ENCODE data around the gene MGAT5. TPM values are rescaled to one million over a fixed set of nuclear protein-coding genes. Genes with fewer than 3 reads are reported as not detected.

The MGAT5 gene
- total and polyA plus RNA-seq, 4 experiments from 2014 or later: 4.4 to 81.3 (median 48.0) TPM

DNA sequence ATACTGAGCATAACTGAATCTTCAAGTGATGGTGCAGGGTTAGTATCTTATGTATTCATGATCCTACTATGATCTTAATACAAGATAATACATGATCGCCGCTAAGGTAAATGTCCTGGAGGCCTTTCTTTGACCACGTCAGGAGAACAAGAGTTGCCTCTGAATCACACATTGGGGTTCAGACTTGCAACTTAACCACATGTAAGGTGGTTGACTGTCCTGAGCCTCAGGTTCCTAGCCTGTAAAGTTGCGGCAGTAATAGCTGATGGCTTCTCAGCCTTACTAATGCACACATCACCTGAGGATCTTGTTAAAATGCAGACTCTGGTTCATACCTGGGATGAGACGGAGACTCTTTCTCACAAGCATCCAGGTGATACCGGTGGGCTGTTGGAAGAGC is 112.5 kb downstream of the MGAT5 start:
- peaks cover 31% of the 10 kb centered on the region for H3K4me1 ChIP-seq (ENCODE audit: insufficient read depth, low read length)
- DNase-seq: no peak
- H3K4me3 ChIP-seq (ENCODE audit: low read length in 2 of 2): no peak overlapping the region
- peak overlapping the region in 2 of 7 donors; percentile 43 to 91 for H3K27ac Mint-ChIP-seq
- H3K4me3 Mint-ChIP-seq: no peak overlapping the region
- H3K27me3 Mint-ChIP-seq: no peaks in the 10 kb centered on the region
- H3K36me3 Mint-ChIP-seq: peaks cover 61 to 71% of the 10 kb centered on the region in 2 donors
- H3K4me1 Mint-ChIP-seq: peaks cover 35 to 49% (median 43%) of the 10 kb centered on the region in 4 donors
- H3K9me3 Mint-ChIP-seq: no peaks in the 10 kb centered on the region
- CTCF ChIA-PET (ENCODE audit: partially characterized antibody): interaction anchor here (1.5 to 2.3 kb wide), 2 partner anchors 46 to 248 kb away, joined by 4 to 6 read pairs; no protein-coding TSS in a partner anchor
- H3K36me3 ChIP-seq (ENCODE audit: insufficient read depth, low read length): peaks cover 24% of the 10 kb centered on the region
- intact Hi-C loops (cut with micrococcal nuclease): loop anchor here (5.0 kb wide), 1 partner anchor 479 kb away; no protein-coding TSS in a partner anchor
- POLR2A ChIA-PET (ENCODE audit: partially characterized antibody): no interaction called here
- no peaks in the 10 kb centered on the region for H3K27me3 ChIP-seq (ENCODE audit: insufficient read depth, low read length)
- H3K9me3 ChIP-seq (ENCODE audit: control insufficient read depth in 1 of 2, low read length in 2 of 2): no peaks in the 10 kb centered on the region
- no peak overlapping the region for H3K27ac ChIP-seq (ENCODE audit: low read depth, low read length)

- peak overlapping the region in 3 of 8 donors; percentile 3 to 50 (median 27) for H3K4me3 Mint-ChIP-seq
- no peak overlapping the region for H3K4me3 ChIP-seq (ENCODE audit: low read length in 2 of 2)
- ChIA-PET POLR2A (ENCODE audit: partially characterized antibody) (interaction anchor here (1.3 kb wide), 1 partner anchor 248 kb away, joined by 4 read pairs; no protein-coding TSS in a partner anchor), CTCF (ENCODE audit: partially characterized antibody) (interaction anchor here (1.5 kb wide), 1 partner anchor 248 kb away, joined by 4 read pairs; no protein-coding TSS in a partner anchor)
- no peaks in the 10 kb centered on the region for H3K27me3 Mint-ChIP-seq
- no peaks in the 10 kb centered on the region for H3K27me3 ChIP-seq (ENCODE audit: insufficient read depth, low read length)
- peaks cover 31% of the 10 kb centered on the region for H3K4me1 ChIP-seq (ENCODE audit: insufficient read depth, low read length)
- peaks cover 19% of the 10 kb centered on the region for H3K36me3 ChIP-seq (ENCODE audit: insufficient read depth, low read length)
- H3K9me3 Mint-ChIP-seq: no peaks in the 10 kb centered on the region
- H3K27ac ChIP-seq (ENCODE audit: low read depth, low read length): no peak overlapping the region
- peak overlapping the region in 5 of 7 donors; percentile 37 to 91 (median 63) for H3K27ac Mint-ChIP-seq
- no peaks in the 10 kb centered on the region for H3K9me3 ChIP-seq (ENCODE audit: control insufficient read depth in 1 of 2, low read length in 2 of 2)
- DNase-seq: no peak
- H3K36me3 Mint-ChIP-seq: peaks cover 53 to 63% of the 10 kb centered on the region in 2 donors
- peaks cover 35 to 45% (median 43%) of the 10 kb centered on the region in 4 donors for H3K4me1 Mint-ChIP-seq
- intact Hi-C loops (cut with micrococcal nuclease): loop anchor here (5.0 kb wide), 1 partner anchor 480 kb away; no protein-coding TSS in a partner anchor
Measured at GRCh38 chr2:134367213-134367612, 113.3 kb downstream of the MGAT5 start.

- Histone ChIP-seq H3K4me1 (ENCODE audit: insufficient read depth, low read length) (peaks cover 31% of the 10 kb centered on the region), H3K36me3 (ENCODE audit: insufficient read depth, low read length) (peaks cover 9% of the 10 kb centered on the region), H3K27me3 (ENCODE audit: insufficient read depth, low read length) (no peaks in the 10 kb centered on the region), H3K9me3 (ENCODE audit: control insufficient read depth in 1 of 2, low read length in 2 of 2) (no peaks in the 10 kb centered on the region), H3K27ac (ENCODE audit: low read depth, low read length) (no peak overlapping the region), H3K4me3 (ENCODE audit: low read length in 2 of 2) (no peak overlapping the region)
- H3K4me1 Mint-ChIP-seq: peaks cover 35 to 46% (median 43%) of the 10 kb centered on the region in 4 donors
- ChIA-PET CTCF (ENCODE audit: partially characterized antibody) (no interaction called here), POLR2A (ENCODE audit: partially characterized antibody) (interaction anchor here (1.3 kb wide), 1 partner anchor 249 kb away, joined by 4 read pairs; no protein-coding TSS in a partner anchor)
- peaks cover 50 to 60% of the 10 kb centered on the region in 2 donors for H3K36me3 Mint-ChIP-seq
- H3K4me3 Mint-ChIP-seq: peak overlapping the region in 2 of 8 donors; percentile 44 to 64
- intact Hi-C loops (cut with micrococcal nuclease): loop anchor here (5.0 kb wide), 1 partner anchor 481 kb away; no protein-coding TSS in a partner anchor
- H3K9me3 Mint-ChIP-seq: no peaks in the 10 kb centered on the region
- H3K27me3 Mint-ChIP-seq: no peaks in the 10 kb centered on the region
- peak in 1 of 5 donors; percentile 21 for DNase-seq
- peak overlapping the region in 5 of 7 donors; percentile 38 to 86 (median 75) for H3K27ac Mint-ChIP-seq
Measured at GRCh38 chr2:134368009-134368817, 114.3 kb downstream of the MGAT5 start.

DNA sequence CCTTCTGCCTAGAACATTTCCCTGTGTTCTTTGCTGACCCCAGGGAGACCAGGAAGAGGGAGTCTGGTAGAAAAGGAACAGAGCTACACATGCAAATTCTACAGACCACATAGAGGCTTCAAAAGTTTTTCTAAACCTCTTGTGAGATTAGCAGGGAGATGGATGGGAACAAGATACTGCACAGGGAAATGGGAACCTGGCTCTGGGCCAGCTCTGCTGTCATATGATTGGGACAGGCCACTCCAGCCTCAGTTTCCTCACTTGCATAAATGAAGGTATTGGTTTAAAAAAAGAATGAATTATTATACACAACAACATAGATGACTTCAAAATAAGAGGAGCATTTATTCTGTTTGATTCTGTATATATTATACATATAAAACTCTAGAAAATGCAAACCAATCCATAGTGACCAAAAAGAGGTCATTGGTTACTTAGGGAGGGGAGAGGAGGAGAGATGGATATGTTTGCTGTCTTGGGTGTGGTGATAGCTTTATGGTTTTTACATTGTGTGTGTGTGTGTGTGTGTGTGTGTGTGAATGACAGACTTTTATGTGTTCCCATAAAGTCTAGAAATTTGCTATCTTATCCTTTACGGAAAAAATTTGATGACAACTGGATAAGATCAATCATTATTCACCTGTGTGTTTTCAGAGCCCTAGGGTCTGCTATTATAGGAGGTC is 115.5 kb downstream of the MGAT5 start:
- intact Hi-C loops (cut with micrococcal nuclease): loop anchor here (5.0 kb wide), 1 partner anchor 482 kb away; no protein-coding TSS in a partner anchor
- ChIA-PET POLR2A (ENCODE audit: partially characterized antibody) (no interaction called here), CTCF (ENCODE audit: partially characterized antibody) (interaction anchor here (0.9 to 1.4 kb wide), 2 partner anchors 43 to 123 kb away, joined by 3 to 4 read pairs; no protein-coding TSS in a partner anchor)
- Histone ChIP-seq H3K9me3 (ENCODE audit: control insufficient read depth in 1 of 2, low read length in 2 of 2) (no peaks in the 10 kb centered on the region), H3K27ac (ENCODE audit: low read depth, low read length) (no peak overlapping the region), H3K36me3 (ENCODE audit: insufficient read depth, low read length) (no peaks in the 10 kb centered on the region), H3K27me3 (ENCODE audit: insufficient read depth, low read length) (no peaks in the 10 kb centered on the region), H3K4me1 (ENCODE audit: insufficient read depth, low read length) (peaks cover 31% of the 10 kb centered on the region), H3K4me3 (ENCODE audit: low read length in 2 of 2) (no peak overlapping the region)
- Mint-ChIP-seq H3K36me3 (peaks cover 55 to 59% of the 10 kb centered on the region in 2 donors), H3K4me1 (peaks cover 35 to 48% (median 43%) of the 10 kb centered on the region in 4 donors), H3K27me3 (no peaks in the 10 kb centered on the region), H3K27ac (peak overlapping the region in 4 of 7 donors; percentile 13 to 75 (median 59)), H3K4me3 (no peak overlapping the region), H3K9me3 (no peaks in the 10 kb centered on the region)
- no peak for DNase-seq

DNA sequence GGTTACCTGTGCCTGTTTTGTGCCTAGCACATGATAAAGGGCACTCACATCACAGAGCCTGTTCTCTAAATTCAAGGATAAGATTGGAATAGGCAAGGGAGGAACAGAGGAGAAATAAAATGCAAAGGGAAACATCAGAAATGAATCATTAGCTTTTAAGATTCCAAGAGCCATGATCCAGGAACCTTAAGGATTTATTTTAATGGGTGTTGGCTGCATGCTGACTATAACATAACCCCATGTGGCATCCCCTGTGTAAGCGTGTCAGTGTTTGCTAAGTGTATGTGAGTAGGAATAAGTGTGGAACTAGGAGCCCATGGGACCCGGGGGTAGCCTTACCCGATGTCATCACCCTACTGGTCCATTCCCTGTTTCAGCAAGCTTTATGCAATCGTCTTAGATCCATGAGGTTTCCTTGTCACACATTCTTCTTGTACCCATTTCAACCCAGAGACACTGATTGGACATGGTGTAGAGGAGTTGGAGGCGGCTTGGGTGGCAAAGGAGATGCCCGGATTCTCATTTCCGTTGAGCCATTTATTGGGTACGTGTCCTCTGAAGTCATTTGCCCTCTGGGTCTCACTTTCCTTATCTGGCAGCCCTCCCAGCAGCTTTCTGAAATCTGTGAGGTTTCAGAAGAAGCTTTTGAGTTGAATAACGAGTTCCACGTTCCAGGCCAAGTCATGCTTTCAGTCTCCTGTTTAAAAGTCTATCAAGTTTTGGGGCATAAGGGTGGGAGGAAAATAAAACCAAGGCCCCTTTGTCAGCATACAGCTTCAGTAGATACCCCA is 117.0 kb downstream of the MGAT5 start:
- intact Hi-C loops (cut with micrococcal nuclease): no loop called here
- ChIA-PET POLR2A (ENCODE audit: partially characterized antibody) (interaction anchor here (0.8 kb wide), 1 partner anchor 133 kb away, joined by 3 read pairs; no protein-coding TSS in a partner anchor), CTCF (ENCODE audit: partially characterized antibody) (interaction anchor here (1.4 kb wide), 1 partner anchor 125 kb away, joined by 4 read pairs; no protein-coding TSS in a partner anchor)
- Mint-ChIP-seq H3K4me1 (peaks cover 26 to 40% (median 33%) of the 10 kb centered on the region in 4 donors), H3K27me3 (no peaks in the 10 kb centered on the region), H3K4me3 (no peak overlapping the region), H3K9me3 (no peaks in the 10 kb centered on the region), H3K27ac (peak overlapping the region in 4 of 7 donors; percentile 53 to 75 (median 62)), H3K36me3 (peaks cover 53 to 61% of the 10 kb centered on the region in 2 donors)
- H3K9me3 ChIP-seq (ENCODE audit: control insufficient read depth in 1 of 2, low read length in 2 of 2): no peaks in the 10 kb centered on the region
- peaks cover 4% of the 10 kb centered on the region for H3K36me3 ChIP-seq (ENCODE audit: insufficient read depth, low read length)
- H3K4me1 ChIP-seq (ENCODE audit: insufficient read depth, low read length): peaks cover 26% of the 10 kb centered on the region
- no peaks in the 10 kb centered on the region for H3K27me3 ChIP-seq (ENCODE audit: insufficient read depth, low read length)
- DNase-seq: no peak
- H3K4me3 ChIP-seq (ENCODE audit: low read length in 2 of 2): no peak overlapping the region
- H3K27ac ChIP-seq (ENCODE audit: low read depth, low read length): no peak overlapping the region

GRCh38 chr2:134372141-134372540 is 118.3 kb downstream of the MGAT5 start:
- peaks cover 4% of the 10 kb centered on the region for H3K36me3 ChIP-seq (ENCODE audit: insufficient read depth, low read length)
- no peak overlapping the region for H3K27ac Mint-ChIP-seq
- POLR2A ChIA-PET (ENCODE audit: partially characterized antibody): no interaction called here

More at GRCh38 chr2:134372141-134372540, 118.3 kb downstream of the MGAT5 start:
- Histone ChIP-seq H3K27me3 (ENCODE audit: insufficient read depth, low read length) (no peaks in the 10 kb centered on the region), H3K4me3 (ENCODE audit: low read length in 2 of 2) (no peak overlapping the region), H3K4me1 (ENCODE audit: insufficient read depth, low read length) (peaks cover 13% of the 10 kb centered on the region), H3K9me3 (ENCODE audit: control insufficient read depth in 1 of 2, low read length in 2 of 2) (no peaks in the 10 kb centered on the region), H3K27ac (ENCODE audit: low read depth, low read length) (no peak overlapping the region)
- Mint-ChIP-seq H3K27me3 (no peaks in the 10 kb centered on the region), H3K36me3 (peaks cover 55 to 57% of the 10 kb centered on the region in 2 donors), H3K4me1 (peaks cover 18 to 29% (median 21%) of the 10 kb centered on the region in 4 donors), H3K9me3 (no peaks in the 10 kb centered on the region), H3K4me3 (no peak overlapping the region)
- DNase-seq: no peak
- CTCF ChIA-PET (ENCODE audit: partially characterized antibody): no interaction called here
- intact Hi-C loops (cut with micrococcal nuclease): no loop called here
